Epithelial cell of esophagus (primary cell): ENCODE results near the gene RAB11FIP3.
"Not testable (repeated sequence)": the region's sequence is repeated elsewhere in the genome, so short reads cannot be mapped to it uniquely, and the experiment has no call there.

Experiments used
- DNase-seq: peaks from one replicate; pipeline ENCODE4 v3.0.0; 2010; ENCODE audit warnings: low read depth
- H3K4me3 ChIP-seq: 2 replicates; pipeline ENCODE4 v1.5.1; 2011; ENCODE audit warnings: mild to moderate bottlenecking, low read length, control low read depth
- CTCF ChIP-seq: IDR thresholded peaks from 2 replicates; pipeline ENCODE4 v1.5.1; 2011; ENCODE audit warnings: low read depth, mild to moderate bottlenecking, low read length, control low read depth, inconsistent platforms; ENCODE audit not compliant: insufficient read depth; ENCODE audit errors: missing control alignments

The RAB11FIP3 gene

DNA sequence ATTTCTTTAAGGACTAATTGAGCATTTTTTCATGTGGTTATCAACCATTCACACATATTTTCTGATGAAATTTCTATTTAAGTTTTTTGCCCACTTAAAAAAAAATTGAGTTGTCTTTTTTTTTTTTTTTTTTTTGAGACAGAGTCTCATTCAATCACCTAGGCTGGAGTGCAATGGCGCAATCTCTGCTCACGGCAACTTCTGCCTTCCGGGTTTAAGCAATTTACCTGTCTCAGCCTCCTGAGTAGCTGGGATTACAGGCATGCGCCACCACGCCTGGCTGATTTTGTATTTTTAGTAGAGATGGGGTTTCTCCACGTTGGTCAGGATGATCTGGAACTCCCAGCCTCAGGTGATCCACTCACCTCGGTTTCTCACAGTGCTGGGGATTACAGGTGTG lies 34.3 kb downstream of the RAB11FIP3 start:
- no peak for TF ChIP-seq CTCF
- DNase-seq, result peak; percentile 29

GRCh38 chr16:460787-461186 lies 35.3 kb downstream of the RAB11FIP3 start:
- TF ChIP-seq CTCF, result no peak
- no peak overlapping the region for H3K4me3 ChIP-seq
- DNase-seq, result no peak

More for the DNA sequence above, 34.3 kb downstream of the RAB11FIP3 start:
- H3K4me3 ChIP-seq, result no peak overlapping the region

DNA sequence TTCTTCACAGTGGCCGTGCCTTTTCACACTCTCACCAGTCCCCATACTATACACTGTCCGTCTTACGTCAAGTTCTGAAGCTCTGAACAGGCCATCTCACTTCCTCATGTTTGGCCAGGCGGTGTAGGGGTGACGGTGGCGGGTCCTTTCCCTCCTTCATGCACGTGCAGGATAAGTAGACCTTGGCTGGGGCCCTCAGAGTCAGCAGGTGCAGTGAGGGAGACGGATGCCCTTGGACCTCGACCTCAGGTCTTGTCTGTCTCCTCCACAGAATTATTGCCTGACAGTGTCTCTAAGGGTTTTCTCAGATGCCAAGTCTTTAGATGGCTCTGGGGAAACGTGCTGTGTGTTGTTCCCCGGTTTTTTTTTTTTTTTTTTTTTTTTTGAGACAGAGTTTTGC lies 37.6 kb downstream of the RAB11FIP3 start:
- TF ChIP-seq CTCF, result no peak
- H3K4me3 ChIP-seq, result no peak overlapping the region
- DNase-seq, result no peak

DNA sequence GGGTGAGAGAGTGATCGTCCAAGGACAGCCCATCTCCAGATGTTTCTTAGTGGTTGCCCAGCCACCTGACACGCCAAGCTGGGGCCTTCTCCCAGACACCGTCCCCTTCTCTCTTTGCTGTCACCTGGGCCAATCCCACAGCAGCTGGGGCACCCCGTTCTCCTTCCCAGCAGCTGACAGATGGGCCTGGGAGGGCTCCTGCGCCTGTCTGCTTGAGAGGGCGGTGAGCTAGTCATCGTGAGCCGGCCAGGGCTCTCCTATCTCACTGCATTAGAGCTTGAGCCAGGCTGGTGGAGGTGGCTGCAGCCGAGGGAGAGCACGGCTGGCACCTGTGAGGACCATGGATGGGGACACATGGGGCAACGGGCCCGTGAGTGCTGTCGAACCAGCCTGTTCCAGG lies 41.2 kb downstream of the RAB11FIP3 start:
- DNase-seq, result no peak
- no peak overlapping the region for H3K4me3 ChIP-seq
- TF ChIP-seq CTCF, result no peak

DNA sequence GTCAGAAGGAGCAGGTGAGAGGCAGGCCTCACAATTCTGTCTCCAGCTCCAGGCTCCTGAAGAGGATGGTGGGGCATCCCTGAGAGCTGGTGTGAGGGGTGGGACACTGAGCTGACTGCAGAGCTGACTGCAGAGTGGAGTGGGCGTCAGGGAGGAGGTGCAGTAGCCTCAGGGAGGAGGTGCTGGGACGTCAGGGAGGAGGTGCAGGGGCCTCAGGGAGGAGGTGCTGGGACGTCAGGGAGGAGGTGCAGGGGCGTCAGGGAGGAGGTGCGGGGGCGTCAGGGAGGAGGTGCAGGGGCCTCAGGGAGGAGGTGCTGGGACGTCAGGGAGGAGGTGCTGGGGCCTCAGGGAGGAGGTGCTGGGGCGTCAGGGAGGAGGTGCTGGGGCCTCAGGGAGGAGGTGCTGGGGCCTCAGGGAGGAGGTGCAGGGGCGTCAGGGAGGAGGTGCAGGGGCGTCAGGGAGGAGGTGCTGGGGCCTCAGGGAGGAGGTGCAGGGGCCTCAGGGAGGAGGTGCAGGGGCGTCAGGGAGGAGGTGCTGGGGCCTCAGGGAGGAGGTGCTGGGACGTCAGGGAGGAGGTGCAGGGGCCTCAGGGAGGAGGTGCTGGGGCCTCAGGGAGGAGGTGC lies 41.9 kb downstream of the RAB11FIP3 start:
- DNase-seq, H3K4me3 ChIP-seq: not testable (repeated sequence)

GRCh38 chr16:468068-468821 lies 42.8 kb downstream of the RAB11FIP3 start:
- no peak for DNase-seq
- H3K4me3 ChIP-seq, result no peak overlapping the region
- no peak for TF ChIP-seq CTCF

DNA sequence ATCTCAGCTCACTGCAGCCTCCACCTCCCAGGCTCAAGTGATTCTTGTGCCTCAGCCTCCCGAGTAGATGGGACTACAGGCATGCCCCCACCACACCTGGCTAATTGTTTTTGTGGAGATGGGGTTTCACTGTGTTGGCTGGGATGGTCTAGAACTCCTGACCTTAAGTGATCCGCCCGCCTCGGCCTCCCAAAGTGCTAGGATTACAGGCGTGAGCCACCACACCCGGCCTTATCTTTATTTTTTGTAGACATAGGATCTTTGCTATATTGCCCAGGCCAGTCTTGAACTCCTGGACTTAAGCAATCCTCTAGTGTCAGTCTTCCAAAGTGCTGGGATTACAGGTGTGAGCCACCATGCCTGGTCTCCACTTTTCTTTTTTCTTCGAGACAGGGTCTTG lies 44.0 kb downstream of the RAB11FIP3 start:
- not testable (repeated sequence) for DNase-seq, H3K4me3 ChIP-seq

- no peak for DNase-seq
- TF ChIP-seq CTCF, result no peak
- no peak overlapping the region for H3K4me3 ChIP-seq
These were observed 45.0 kb downstream of the RAB11FIP3 start for GRCh38 chr16:470418-470817.
